Lung (tissue), 12 donors: ENCODE data around the gene SRPK2. TPM values are rescaled to one million over a fixed set of nuclear protein-coding genes. Genes with fewer than 3 reads are reported as not detected.
"Not testable (repeated sequence)": the region's sequence is repeated elsewhere in the genome, so short reads cannot be mapped to it uniquely, and the experiment has no call there.

Source experiments
- ATAC-seq: fragments of 200-7000 bp; cut with Tn5 transposase; one replicate; pipeline ENCODE4 v1.9.1; 2020; ENCODE audit warnings: moderate number of reproducible peaks; ENCODE audit not compliant: insufficient read depth, low FRiP score
- DNase-seq, 3 donors: peaks; one replicate each; pipeline ENCODE4 v3.0.0-alpha.2; 2013 to 2017
- H3K27ac ChIP-seq, 2 donors: one replicate each; pipeline ENCODE4 v1.5.1; 2013; ENCODE audit warnings: mild to moderate bottlenecking in 2 of 2, moderate library complexity in 2 of 2, control low read depth in 1 of 2, inconsistent platforms in 1 of 2, low read depth in 1 of 2, low read length in 1 of 2
- H3K27me3 ChIP-seq, 3 donors: one replicate each; pipeline ENCODE4 v1.5.1; 2013; ENCODE audit warnings: low read length in 2 of 3; ENCODE audit not compliant: control insufficient read depth in 3 of 3, insufficient read depth in 3 of 3
- H3K36me3 ChIP-seq, 4 donors: one replicate each; pipeline ENCODE4 v1.5.1; 2013; ENCODE audit warnings: low read length in 4 of 4, mild to moderate bottlenecking in 1 of 4, moderate library complexity in 1 of 4; ENCODE audit not compliant: control insufficient read depth in 4 of 4, insufficient read depth in 4 of 4
- H3K4me1 ChIP-seq, 5 donors: one replicate each; pipeline ENCODE4 v1.5.1; 2013; ENCODE audit warnings: low read length in 5 of 5, mild to moderate bottlenecking in 2 of 5, moderate library complexity in 1 of 5; ENCODE audit not compliant: control insufficient read depth in 5 of 5, insufficient read depth in 5 of 5
- H3K4me3 ChIP-seq: one replicate; pipeline ENCODE4 v1.5.1; 2013; ENCODE audit warnings: mild to moderate bottlenecking, control low read depth, moderate library complexity
- H3K9ac ChIP-seq, 2 donors: one replicate each; pipeline ENCODE4 v1.5.1; 2013; ENCODE audit warnings: low read length in 2 of 2, control low read depth in 1 of 2; ENCODE audit not compliant: insufficient read depth in 1 of 2
- H3K9me3 ChIP-seq, 4 donors: one replicate each; pipeline ENCODE4 v1.5.1; 2013; ENCODE audit warnings: low read length in 3 of 4, mild to moderate bottlenecking in 1 of 4, moderate library complexity in 1 of 4; ENCODE audit not compliant: control insufficient read depth in 4 of 4, insufficient read depth in 3 of 4
- CTCF ChIP-seq: IDR thresholded peaks from 2 replicates; pipeline ENCODE4 v1.5.1; 2012; ENCODE audit warnings: mild to moderate bottlenecking; ENCODE audit errors: control extremely low read depth, extremely low read depth
- WGBS, 2 donors: extraction: QIAGEN DNeasy Blood & Tissue Kit; methylation state at CpG; one replicate each; pipeline ENCODE4 v1.1.7; 2013; 5-methylcytosine and 5-hydroxymethylcytosine counted together
- polyA plus RNA-seq, 2 donors: library from polyadenylated mRNA; stranded (reverse); fragments of 200-250 nt; gene quantifications; one replicate each; pipeline ENCODE4 v1.2.1, GENCODE V29; 2013
- total RNA-seq, 2 donors: library from RNA; depleted of rRNA in 1 of 2; stranded (reverse); fragments of >200 nt in 1 of 2; gene quantifications; one replicate each; pipeline ENCODE4 v1.2.1, GENCODE V29; 2014 to 2021
- donor health status: control.
- donor health status: control.
- donor health status: Bipolar disorder and iron deficiency.
- donor health status: healthy.
- donor health status: DM: yes; HTN: yes; CAD: no.

SRPK2 gene
- total and polyA plus RNA-seq, 4 donors: 10.8 to 71.2 (median 23.2) TPM

DNA sequence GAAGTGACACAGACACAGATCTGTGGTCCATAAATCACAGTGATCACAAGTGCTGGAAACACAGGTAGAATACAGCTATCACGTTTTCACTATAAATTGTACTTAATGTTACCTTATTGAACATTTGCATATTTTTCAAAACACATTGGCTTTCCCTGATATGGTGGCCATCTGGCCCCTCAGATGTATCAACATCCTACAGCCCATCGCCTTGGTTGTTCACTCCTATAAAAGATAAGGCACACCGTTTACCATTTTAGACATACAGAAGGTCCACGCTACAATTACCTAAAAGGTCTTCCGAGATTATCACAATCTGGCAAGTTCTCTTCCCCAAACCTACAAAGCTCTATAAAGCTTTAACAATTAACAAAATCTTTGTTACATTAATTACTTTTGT lies 91.4 kb downstream of the SRPK2 start:
- Histone ChIP-seq H3K9me3 (no peaks in the 10 kb centered on the region), H3K27me3 (no peaks in the 10 kb centered on the region), H3K4me3 (no peak overlapping the region), H3K4me1 (peaks cover 0 to 4% (median 0%) of the 10 kb centered on the region in 5 donors), H3K9ac (no peak overlapping the region), H3K27ac (no peak overlapping the region), H3K36me3 (no peaks in the 10 kb centered on the region)
- DNase-seq (no peak), ATAC-seq (no peak)
- no peak for TF ChIP-seq CTCF
- 95 to 98% methylated on average over 5 of the region's 5 CpGs for WGBS, 2 donors

- Histone ChIP-seq H3K4me3 (no peak overlapping the region), H3K27ac (no peak overlapping the region), H3K9ac (no peak overlapping the region), H3K27me3 (no peaks in the 10 kb centered on the region), H3K4me1 (peaks cover 0 to 4% (median 0%) of the 10 kb centered on the region in 5 donors), H3K9me3 (no peaks in the 10 kb centered on the region), H3K36me3 (no peaks in the 10 kb centered on the region)
- TF ChIP-seq CTCF: no peak
- ATAC-seq (no peak), DNase-seq (no peak)
Observed at GRCh38 chr7:105296491-105296890, 92.2 kb downstream of the SRPK2 start.

DNA sequence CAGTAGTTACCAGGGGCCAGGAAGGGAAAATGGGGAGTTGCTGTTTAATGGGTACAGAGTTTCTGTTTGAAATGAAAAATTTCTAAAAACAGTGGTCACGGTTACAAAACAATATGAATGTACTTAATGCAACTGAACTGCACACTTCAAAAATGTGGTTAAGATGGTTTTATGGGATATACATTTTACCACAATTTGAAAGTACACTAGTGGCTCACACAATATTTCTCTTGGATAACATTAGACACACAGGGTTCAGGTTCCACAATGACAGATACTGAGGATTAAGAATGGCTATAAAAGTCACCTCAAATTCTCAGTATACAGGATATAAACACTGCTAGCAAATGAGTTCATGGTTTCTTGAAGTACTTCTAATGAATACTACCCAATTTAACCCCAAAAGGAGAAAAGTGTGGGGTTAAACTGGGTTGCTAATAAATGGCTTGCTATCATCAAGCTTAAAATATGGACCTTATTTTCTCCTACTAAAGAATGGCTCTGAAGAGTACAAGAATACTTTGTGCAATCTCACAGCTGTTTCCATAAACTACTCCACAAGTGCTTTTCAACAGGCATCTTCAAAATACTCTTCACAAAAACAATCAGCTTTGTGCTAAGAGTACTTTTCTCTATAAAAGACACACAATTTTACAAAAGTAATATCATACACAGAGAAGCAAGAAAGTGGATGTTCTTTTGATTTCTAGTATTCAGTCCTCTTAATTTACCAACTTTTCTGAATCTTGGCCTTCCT lies 92.9 kb downstream of the SRPK2 start:
- Histone ChIP-seq H3K9me3 (no peaks in the 10 kb centered on the region), H3K27ac (no peak overlapping the region), H3K4me1 (peaks cover 0 to 4% (median 0%) of the 10 kb centered on the region in 5 donors), H3K9ac (no peak overlapping the region), H3K4me3 (no peak overlapping the region), H3K27me3 (no peaks in the 10 kb centered on the region), H3K36me3 (no peaks in the 10 kb centered on the region)
- no peak for DNase-seq
- TF ChIP-seq CTCF: no peak
- WGBS, 2 donors: 88 to 95% methylated on average over 1 of the region's 1 CpG
- no peak for ATAC-seq

- 94 to 98% methylated on average over 6 of the region's 6 CpGs for WGBS, 2 donors
- DNase-seq: not testable (repeated sequence)
Observed at GRCh38 chr7:105294482-105294881, 94.2 kb downstream of the SRPK2 start.

More at GRCh38 chr7:105294482-105294881, 94.2 kb downstream of the SRPK2 start:
- H3K36me3 ChIP-seq, H3K4me3 ChIP-seq, ATAC-seq, H3K27ac ChIP-seq, H3K9ac ChIP-seq, H3K4me1 ChIP-seq, H3K27me3 ChIP-seq, H3K9me3 ChIP-seq: not testable (repeated sequence)
